GM18517 (cell line): Measurements from ENCODE around the gene EXOC6B.

Source experiments
- ATAC-seq: cut with Tn5 transposase; IDR thresholded peaks from one replicate; pipeline ENCODE4 v1.9.1; 2021; ENCODE audit warnings: mild to moderate bottlenecking, moderate library complexity; ENCODE audit not compliant: unreplicated experiment

The EXOC6B gene

DNA sequence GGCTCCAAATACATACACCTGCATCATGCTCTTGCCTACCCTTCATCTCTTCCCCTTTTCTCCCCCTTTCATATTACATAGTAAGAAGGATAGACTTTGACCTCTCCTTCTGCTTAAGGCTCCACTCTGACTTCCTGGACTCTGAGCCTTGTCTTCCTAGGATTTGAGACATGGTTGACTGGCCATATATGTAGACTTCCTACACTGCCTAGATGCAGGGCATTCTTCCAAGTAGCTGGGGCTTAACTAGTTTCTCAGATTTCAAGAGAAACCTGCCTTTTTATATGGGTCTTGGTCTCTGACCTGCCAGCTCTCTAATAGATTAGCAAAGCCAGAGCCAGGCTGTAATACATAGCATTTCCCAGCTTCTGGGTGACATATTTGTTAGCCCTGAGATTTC lies 642.8 kb downstream of the EXOC6B start:
- ATAC-seq: no peak

DNA sequence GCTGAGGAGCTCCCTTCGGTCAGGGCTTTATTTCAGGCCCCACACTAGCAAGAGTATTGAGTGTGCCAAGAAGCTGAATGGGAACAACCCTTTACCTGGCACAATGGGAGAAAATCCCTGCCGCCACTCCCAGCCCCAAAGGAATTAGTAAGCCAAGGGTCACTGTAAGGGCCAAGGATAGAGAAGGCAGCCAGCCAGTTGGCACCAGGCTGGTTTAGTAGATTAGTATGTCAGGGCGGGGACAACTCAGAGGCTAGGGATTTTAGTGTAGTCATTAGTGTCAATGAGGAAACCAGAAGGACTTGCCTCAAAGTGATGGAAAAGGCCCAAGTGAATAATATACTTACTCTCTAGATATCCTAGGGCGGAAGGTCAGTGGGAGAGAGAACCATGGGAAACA lies 643.3 kb downstream of the EXOC6B start:
- ATAC-seq: no peak

GRCh38 chr2:72181616-72182015 lies 644.2 kb downstream of the EXOC6B start:
- ATAC-seq: no peak

- ATAC-seq: no peak
Observed at GRCh38 chr2:72180351-72180750, 645.5 kb downstream of the EXOC6B start.

GRCh38 chr2:72178551-72178950 lies 647.3 kb downstream of the EXOC6B start:
- ATAC-seq: no peak

- no peak for ATAC-seq
Observed at GRCh38 chr2:72176281-72176680, 649.6 kb downstream of the EXOC6B start.

- no peak for ATAC-seq
Observed at GRCh38 chr2:72175636-72176035, 650.2 kb downstream of the EXOC6B start.

GRCh38 chr2:72173640-72174321 lies 652.1 kb downstream of the EXOC6B start:
- no peak for ATAC-seq

DNA sequence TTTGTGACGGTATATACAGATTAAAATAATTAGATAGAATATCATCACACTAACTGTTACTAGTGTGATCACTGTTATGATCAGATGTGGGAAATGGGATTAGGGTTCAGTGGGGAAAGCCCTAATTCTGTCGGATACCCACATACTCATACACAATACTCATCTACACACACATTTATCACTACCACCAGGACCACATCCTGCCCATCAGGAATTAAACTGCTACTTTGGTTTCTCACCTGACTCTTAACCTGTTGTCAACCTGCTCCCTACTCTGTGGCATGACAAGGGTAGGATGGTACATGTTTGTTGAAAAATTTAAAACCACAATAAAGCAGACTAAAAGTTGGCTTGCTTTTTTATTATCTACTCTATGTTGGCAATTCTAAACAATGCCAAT lies 653.4 kb downstream of the EXOC6B start:
- ATAC-seq: no peak

DNA sequence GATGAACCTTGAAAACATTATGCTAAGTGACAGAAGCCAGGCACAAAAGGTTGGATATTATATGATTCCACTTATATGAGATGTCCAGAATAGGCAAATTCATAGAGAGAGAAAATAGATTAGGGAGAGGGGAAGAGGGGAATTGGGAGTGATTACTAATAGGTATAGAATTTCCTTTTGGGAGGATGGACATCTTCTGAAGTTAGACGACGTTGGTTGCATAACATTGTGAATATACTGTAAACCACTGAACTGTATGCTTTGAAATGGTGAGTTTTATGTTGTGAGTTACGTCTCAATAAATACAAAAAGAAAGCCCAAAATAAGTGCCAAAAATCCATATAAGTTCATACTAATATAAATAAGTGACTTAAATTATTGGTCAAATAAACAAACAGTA lies 659.6 kb downstream of the EXOC6B start:
- ATAC-seq: no peak

DNA sequence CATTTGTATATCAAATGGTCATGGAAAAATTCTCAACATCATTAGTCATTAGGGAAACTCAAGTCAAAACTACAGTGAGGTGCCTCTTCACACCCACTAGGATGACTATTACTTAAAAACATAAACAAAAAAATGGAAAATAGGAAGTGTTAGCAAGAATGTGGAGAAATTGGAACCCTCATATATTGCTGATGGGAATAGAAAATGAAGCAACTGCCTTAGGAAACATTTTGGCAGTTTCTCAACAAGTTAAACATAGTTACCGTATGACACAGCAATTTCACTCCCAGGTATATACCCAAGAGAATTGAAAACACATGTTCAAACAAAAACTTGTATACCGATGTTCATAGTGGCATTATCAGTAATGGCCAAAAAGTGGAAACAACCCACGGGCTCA lies 660.0 kb downstream of the EXOC6B start:
- no peak for ATAC-seq

DNA sequence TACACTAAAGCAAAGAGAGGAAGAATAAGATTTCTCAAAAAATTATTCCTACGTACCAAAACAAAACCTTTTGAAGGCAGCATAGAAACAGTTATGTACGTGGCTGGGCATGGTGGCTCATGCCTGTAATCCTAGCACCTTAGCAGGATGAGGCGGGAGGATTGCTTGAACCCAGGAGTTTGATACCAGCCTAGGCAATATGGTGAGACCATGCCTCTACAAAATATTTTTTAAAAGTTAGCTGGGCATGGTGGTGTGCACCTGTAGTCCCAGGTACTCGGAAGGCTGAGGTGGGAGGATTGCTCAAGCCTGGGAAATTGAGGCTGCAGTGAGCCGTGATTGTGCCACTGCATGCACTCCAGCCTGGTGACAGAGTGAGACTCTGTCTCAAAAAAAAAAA lies 663.3 kb downstream of the EXOC6B start:
- no peak for ATAC-seq

- no peak for ATAC-seq
Observed at GRCh38 chr2:72159211-72159993, 666.4 kb downstream of the EXOC6B start.

GRCh38 chr2:72157871-72158771 lies 667.7 kb downstream of the EXOC6B start:
- no peak for ATAC-seq

DNA sequence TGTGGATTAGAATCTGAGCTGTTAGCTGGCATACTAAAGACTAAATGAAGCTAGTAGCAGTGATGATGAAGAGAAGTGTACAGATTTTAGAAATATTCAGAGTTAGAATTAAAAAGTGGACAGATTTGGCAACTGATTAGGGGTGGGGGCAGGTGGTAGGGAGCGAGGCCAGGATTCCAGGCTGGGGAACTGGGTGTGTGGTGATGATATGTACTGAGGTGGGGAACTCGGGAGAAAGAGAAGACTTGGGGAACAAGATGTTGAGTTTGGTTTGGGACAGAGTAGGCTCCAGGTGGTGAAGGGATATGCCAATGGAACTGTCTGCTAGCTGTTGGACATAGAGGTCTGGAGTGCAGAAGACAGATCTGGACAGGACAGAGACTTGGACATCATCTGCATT lies 669.0 kb downstream of the EXOC6B start:
- no peak for ATAC-seq

- no peak for ATAC-seq
Observed at GRCh38 chr2:72155737-72156136, 670.1 kb downstream of the EXOC6B start.

- no peak for ATAC-seq
Observed at GRCh38 chr2:72155151-72155550, 670.7 kb downstream of the EXOC6B start.

DNA sequence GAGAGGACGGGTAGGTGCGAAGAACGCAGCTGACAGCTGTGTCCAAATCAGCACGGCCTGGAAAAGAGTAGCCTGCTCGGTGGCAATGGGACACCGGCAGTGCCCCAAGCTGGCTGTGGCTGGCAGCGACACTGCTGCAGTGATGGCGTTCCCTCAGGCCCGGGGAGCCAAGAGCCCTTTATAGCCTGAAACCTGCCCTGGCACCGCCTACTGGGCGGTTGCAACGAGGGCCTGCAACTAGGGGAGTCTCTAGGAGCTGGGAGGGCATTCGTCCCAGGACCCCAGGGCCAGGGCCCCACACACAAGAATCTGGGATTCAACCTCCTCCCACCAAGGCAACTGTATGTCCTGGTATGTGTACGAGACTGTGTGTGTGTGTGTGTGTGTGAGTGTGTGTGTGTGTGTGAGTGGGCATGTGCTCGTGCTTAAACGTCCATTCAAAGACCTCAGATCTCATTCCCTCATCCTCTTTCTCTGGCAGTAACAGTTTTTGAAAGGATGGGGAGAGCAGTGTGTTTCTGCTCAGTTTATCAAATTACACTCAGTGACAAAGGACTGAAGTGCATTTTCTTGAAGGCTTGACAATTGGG lies 671.4 kb downstream of the EXOC6B start:
- no peak for ATAC-seq

DNA sequence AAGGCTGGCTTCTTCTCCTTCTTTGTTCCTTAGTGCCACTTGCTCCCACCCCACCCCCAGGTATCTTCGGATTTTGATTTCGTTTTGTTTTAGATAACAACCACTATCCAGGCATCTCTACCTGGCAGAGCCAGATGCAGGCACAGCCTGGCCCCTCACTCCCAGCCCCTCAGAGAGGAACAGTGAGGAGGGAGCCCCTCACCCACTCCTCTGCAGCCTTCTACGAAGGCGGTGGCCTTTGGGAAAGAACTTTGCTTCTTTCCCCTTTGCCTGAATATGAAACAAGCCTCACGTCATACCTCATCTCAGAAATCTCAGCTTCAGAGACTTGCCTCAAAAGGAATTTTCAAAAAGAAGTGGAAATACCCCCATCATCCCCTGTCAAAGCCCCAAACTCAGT lies 671.9 kb downstream of the EXOC6B start:
- no peak for ATAC-seq

GRCh38 chr2:72153026-72153791 lies 672.6 kb downstream of the EXOC6B start:
- no peak for ATAC-seq
